Measurements from ENCODE around the gene CCDC30.

DNA sequence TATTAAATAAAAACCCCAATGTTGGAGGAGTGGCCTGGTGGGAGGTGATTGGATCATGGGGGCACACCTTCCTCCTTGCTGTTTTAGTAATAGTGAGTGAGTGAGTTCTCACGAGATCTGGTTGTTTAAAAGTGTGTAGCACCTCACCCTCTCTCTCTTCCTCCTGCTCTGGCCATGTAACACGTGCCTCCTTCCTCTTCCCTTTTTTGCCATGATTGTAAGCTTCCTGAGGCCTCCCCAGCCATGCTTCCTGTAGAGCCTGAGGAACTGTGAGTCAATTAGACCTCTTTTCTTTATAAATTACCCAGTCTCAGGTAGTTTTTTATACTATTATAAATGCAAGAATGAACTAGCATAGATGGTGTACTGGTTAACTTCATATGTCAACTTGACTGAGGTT is 68.0 kb downstream of the CCDC30 start:
- TF ChIP-seq, protein P1, sequence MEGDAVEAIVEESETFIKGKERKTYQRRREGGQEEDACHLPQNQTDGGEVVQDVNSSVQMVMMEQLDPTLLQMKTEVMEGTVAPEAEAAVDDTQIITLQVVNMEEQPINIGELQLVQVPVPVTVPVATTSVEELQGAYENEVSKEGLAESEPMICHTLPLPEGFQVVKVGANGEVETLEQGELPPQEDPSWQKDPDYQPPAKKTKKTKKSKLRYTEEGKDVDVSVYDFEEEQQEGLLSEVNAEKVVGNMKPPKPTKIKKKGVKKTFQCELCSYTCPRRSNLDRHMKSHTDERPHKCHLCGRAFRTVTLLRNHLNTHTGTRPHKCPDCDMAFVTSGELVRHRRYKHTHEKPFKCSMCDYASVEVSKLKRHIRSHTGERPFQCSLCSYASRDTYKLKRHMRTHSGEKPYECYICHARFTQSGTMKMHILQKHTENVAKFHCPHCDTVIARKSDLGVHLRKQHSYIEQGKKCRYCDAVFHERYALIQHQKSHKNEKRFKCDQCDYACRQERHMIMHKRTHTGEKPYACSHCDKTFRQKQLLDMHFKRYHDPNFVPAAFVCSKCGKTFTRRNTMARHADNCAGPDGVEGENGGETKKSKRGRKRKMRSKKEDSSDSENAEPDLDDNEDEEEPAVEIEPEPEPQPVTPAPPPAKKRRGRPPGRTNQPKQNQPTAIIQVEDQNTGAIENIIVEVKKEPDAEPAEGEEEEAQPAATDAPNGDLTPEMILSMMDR (conservative IDR thresholded peaks at IDR 0.05): no peak
- no peak for TF ChIP-seq ZFX (IDR thresholded peaks at IDR 0.05)
